HepG2 (cell line): ENCODE results near the gene TXNDC11. TPM values are rescaled to one million over a fixed set of nuclear protein-coding genes. Genes with fewer than 3 reads are reported as not detected.

ENCODE experiments used
- E2F1 ChIP-seq: sonication (generic); formaldehyde crosslinking; IDR thresholded peaks from 2 replicates; pipeline ENCODE4 v1.5.0; 2020; ENCODE audit warnings: missing genetic modification reagents
- HBP1 ChIP-seq: IDR thresholded peaks from 2 replicates; pipeline ENCODE4 v1.6.1; 2016; ENCODE audit warnings: low read depth, control low read depth
- HNF4A ChIP-seq: sonication (generic); formaldehyde crosslinking; IDR thresholded peaks from 2 replicates; pipeline ENCODE4 v1.4.0; 2020; ENCODE audit warnings: missing genetic modification reagents
- HNRNPH1 ChIP-seq: fragments of 200-400 bp; formaldehyde crosslinking; optimal IDR thresholded peaks from 2 replicates; pipeline ENCODE3; 2017; ENCODE audit warnings: mild to moderate bottlenecking, low read depth, low read length
- HOXA9 ChIP-seq: sonication (generic); formaldehyde crosslinking; IDR thresholded peaks from 2 replicates; pipeline ENCODE4 v1.8.1; 2022; ENCODE audit warnings: missing genetic modification reagents, mild to moderate bottlenecking, moderate library complexity, borderline replicate concordance
- MNT ChIP-seq: fragments of 450-650 bp; IDR thresholded peaks from 2 replicates; pipeline ENCODE4 v1.6.1; 2016
- NONO ChIP-seq, 2 experiments: fragments of 450-650 bp in 1 of 2; sonication (generic) in 1 of 2; formaldehyde crosslinking in 1 of 2; IDR thresholded peaks in 1 of 2; conservative IDR thresholded peaks in 1 of 2; 2 replicates each; pipeline versions ENCODE4 v1.6.1 to v1.8.0; 2017 to 2022; ENCODE audit warnings: mild to moderate bottlenecking in 1 of 2, missing genetic modification reagents in 1 of 2, moderate library complexity in 1 of 2
- NRL ChIP-seq: sonication (generic); formaldehyde crosslinking; IDR thresholded peaks from 2 replicates; pipeline ENCODE4 v1.5.0; 2020; ENCODE audit warnings: missing genetic modification reagents, mild to moderate bottlenecking, moderate library complexity, borderline replicate concordance
- PRPF4 ChIP-seq: fragments of 200-400 bp; formaldehyde crosslinking; IDR thresholded peaks from 2 replicates; pipeline ENCODE4 v1.6.1; 2016; ENCODE audit warnings: low read length, low read depth; ENCODE audit not compliant: poor library complexity, severe bottlenecking
- PTBP1 ChIP-seq: fragments of 200-400 bp; formaldehyde crosslinking; IDR thresholded peaks from 2 replicates; pipeline ENCODE4 v1.6.1; 2018; ENCODE audit warnings: low read length, low read depth; ENCODE audit not compliant: poor library complexity, severe bottlenecking
- TARDBP ChIP-seq: sonication (generic); formaldehyde crosslinking; IDR thresholded peaks from 2 replicates; pipeline ENCODE4 v1.8.0; 2022; ENCODE audit warnings: mild to moderate bottlenecking, missing genetic modification reagents
- TEAD3 ChIP-seq: optimal IDR thresholded peaks from 2 replicates; pipeline ENCODE3; 2016; ENCODE audit warnings: borderline replicate concordance
- ZBTB33 ChIP-seq: sonication (generic); formaldehyde crosslinking; IDR thresholded peaks from 2 replicates; pipeline ENCODE4 v1.4.0; 2020; ENCODE audit warnings: missing genetic modification reagents
- ZBTB8A ChIP-seq: sonication (generic); formaldehyde crosslinking; IDR thresholded peaks from 2 replicates; pipeline ENCODE4 v1.4.0; 2020; ENCODE audit warnings: mild to moderate bottlenecking, low read depth, missing genetic modification reagents, borderline replicate concordance
- ZNF674 ChIP-seq: sonication (generic); formaldehyde crosslinking; IDR thresholded peaks from 2 replicates; pipeline ENCODE4 v1.5.0; 2020; ENCODE audit warnings: low read depth, mild to moderate bottlenecking, missing genetic modification reagents
- ZNF781 ChIP-seq: sonication (generic); formaldehyde crosslinking; IDR thresholded peaks from 2 replicates; pipeline ENCODE4 v1.5.1; 2020; ENCODE audit warnings: borderline replicate concordance, mild to moderate bottlenecking, missing genetic modification reagents; ENCODE audit errors: not compliant biosample characterization
- ZNF784 ChIP-seq: sonication (generic); formaldehyde crosslinking; IDR thresholded peaks from 2 replicates; pipeline ENCODE4 v1.5.1; 2020; ENCODE audit warnings: missing genetic modification reagents, mild to moderate bottlenecking, borderline replicate concordance
- polyA plus RNA-seq, 8 experiments: library from polyadenylated mRNA; depleted of rRNA in 3 of 8; stranded (reverse) in 7 of 8; unstranded in 1 of 8; fragments of >200 nt; fragmentation: Illumina TruSeq in 4 of 8; extraction: Trizol in 4 of 8; gene quantifications; 2 replicates each; pipeline versions ENCODE4 v1.2.1 to v1.2.3, GENCODE V29; 2011 to 2016; ENCODE audit warnings: low read depth in 4 of 8, missing spikeins in 1 of 8, mixed read lengths in 1 of 8; ENCODE audit not compliant: insufficient read depth in 1 of 8
- total RNA-seq, 5 experiments: library from RNA; depleted of rRNA; stranded (reverse); fragments of >200 nt; fragmentation: Illumina TruSeq; extraction: Trizol; gene quantifications; 2 replicates each; pipeline ENCODE4 v1.2.3, GENCODE V29; 2016; ENCODE audit warnings: low read depth in 1 of 5

Gene TXNDC11
- total and polyA plus RNA-seq, 2 of the 13 experiments (the other 11 are each of a cell fraction or from before 2014, with no cell fraction given), result 74.9 to 123 TPM

GRCh38 chr16:11743308-11744074, 834 bp upstream of the TXNDC11 start (continued):
- TF ChIP-seq ZBTB33 (CRISPR knock-in tag) (peak; percentile 54), ZNF674 (no peak), PRPF4 (peak; percentile 16), ZNF784 (0 out of 2 replicates have a peak, but pooled peaks have one; percentile 26), ZNF781 (CRISPR knock-in tag) (peak; percentile 80), E2F1 (CRISPR knock-in tag) (no peak), TEAD3 (peak; percentile 92), HBP1 (peak; percentile 91; the same call in 1 of the 2 replicates), ZBTB8A (CRISPR knock-in tag) (0 out of 2 replicates have a peak, but pooled peaks have one; percentile 40), HNF4A (peak; percentile 49), PTBP1 (peak; percentile 51), HNRNPH1 (no peak), NRL (CRISPR knock-in tag) (0 out of 2 replicates have a peak, but pooled peaks have one; percentile 27), MNT (peak; percentile 68), TARDBP (CRISPR knock-in tag) (0 out of 2 replicates have a peak, but pooled peaks have one; percentile 27), HOXA9 (CRISPR knock-in tag) (no peak), NONO (IDR thresholded peaks at IDR 0.05) (no peak), NONO (CRISPR knock-in tag; conservative IDR thresholded peaks at IDR 0.05) (peak; percentile 55)
